GM12878 (cell line): ENCODE results near the gene NDUFS4. TPM values are rescaled to one million over a fixed set of nuclear protein-coding genes. Genes with fewer than 3 reads are reported as not detected.

ENCODE experiments used
- ATAC-seq: fragments of 200-7000 bp; cut with Tn5 transposase; 3 replicates; pipeline ENCODE4 v1.9.1; 2020; ENCODE audit warnings: mild to moderate bottlenecking, moderate library complexity
- BruUV-seq: library from RNA; stranded (reverse); fragments of 400-500 nt; replicated peaks from 2 replicates; lab custom pipeline; 2021; lab: Mats Ljungman, UMichigan
- CTCF ChIA-PET: fragments of 300-600 bp; sonication (Branson Sonifier 250); formaldehyde crosslinking; extraction: SDS; loops from one replicate; lab custom pipeline; 2021; ENCODE audit warnings: inconsistent platforms; lab: Yijun Ruan, JAX
- POLR2A ChIA-PET: fragments of 350-600 bp; formaldehyde crosslinking; extraction: SDS; loops from one replicate; lab custom pipeline; 2021; ENCODE audit warnings: inconsistent platforms; lab: Charles Lee
- RAD21 ChIA-PET: fragments of 300-600 bp; sonication (Branson Sonifier 250); formaldehyde crosslinking; loops from one replicate; lab custom pipeline; 2023; ENCODE audit warnings: antibody characterized with exemption; ENCODE audit not compliant: unreplicated experiment; lab: Charles Lee
- SMC1A ChIA-PET: fragments of 300-600 bp; sonication (Branson Sonifier 250); formaldehyde crosslinking; loops from one replicate; lab custom pipeline; 2023; ENCODE audit not compliant: unreplicated experiment, uncharacterized antibody; lab: Charles Lee
- DNase-seq: peaks from one replicate; pipeline ENCODE4 v3.0.0-alpha.2; 2011; ENCODE audit warnings: low read depth, low spot score
- FAIRE-seq: peaks from 3 replicates; lab custom pipeline; 2011; peaks lifted over from hg19 to GRCh38; lab: Jason Lieb, UNC
- H2AFZ ChIP-seq: 2 replicates; pipeline ENCODE4 v1.6.0; 2011; ENCODE audit warnings: low read depth, low read length, control low read depth; ENCODE audit not compliant: control insufficient read depth
- H3K27ac ChIP-seq: 2 replicates; pipeline ENCODE4 v1.5.1; 2011; ENCODE audit warnings: control low read depth; ENCODE audit not compliant: control insufficient read depth, insufficient read depth
- H3K27me3 ChIP-seq, 2 experiments: replicated peaks in 1 of 2; 2 replicates each; pipeline versions ENCODE4 v1.6.0 to v1.6.1; 2011; ENCODE audit warnings: low read length in 1 of 2; ENCODE audit not compliant: control insufficient read depth in 2 of 2, insufficient read depth in 2 of 2
- H3K36me3 ChIP-seq, 2 experiments: 2 replicates each; pipeline ENCODE4 v1.5.1; 2011; ENCODE audit warnings: low read length in 1 of 2; ENCODE audit not compliant: control insufficient read depth in 2 of 2, insufficient read depth in 2 of 2
- H3K4me1 ChIP-seq: 2 replicates; pipeline ENCODE4 v1.6.1; 2011; ENCODE audit warnings: mild to moderate bottlenecking, low read length, moderate library complexity, mixed read lengths; ENCODE audit not compliant: control insufficient read depth, insufficient read depth
- H3K4me2 ChIP-seq: 2 replicates; pipeline ENCODE4 v1.6.0; 2011; ENCODE audit warnings: control low read depth; ENCODE audit not compliant: control insufficient read depth, insufficient read depth
- H3K4me3 ChIP-seq: fragments of 200-600 bp; sonication (generic); 2 replicates; pipeline ENCODE4 v1.5.1; 2016
- H3K79me2 ChIP-seq: 2 replicates; pipeline ENCODE4 v1.6.0; 2011; ENCODE audit warnings: low read length; ENCODE audit not compliant: control insufficient read depth, insufficient read depth
- H3K9ac ChIP-seq: 2 replicates; pipeline ENCODE4 v1.8.0; 2011; ENCODE audit warnings: low read length, control low read depth, mixed read lengths; ENCODE audit not compliant: control insufficient read depth, insufficient read depth
- H3K9me3 ChIP-seq: replicated peaks from 3 replicates; pipeline ENCODE4 v1.5.1; 2011; ENCODE audit warnings: mild to moderate bottlenecking, low read length; ENCODE audit not compliant: control insufficient read depth, insufficient read depth
- H4K20me1 ChIP-seq: 2 replicates; pipeline ENCODE4 v1.6.0; 2011; ENCODE audit not compliant: control insufficient read depth, insufficient read depth
- BHLHE40 ChIP-seq, 2 experiments: fragments of 450-650 bp in 1 of 2; IDR thresholded peaks; 2 replicates each; pipeline ENCODE4 v1.6.1; 2011 to 2017; ENCODE audit warnings: low read depth in 2 of 2, borderline replicate concordance in 1 of 2, improper control_type of control experiment in 1 of 2, low read length in 1 of 2, mild to moderate bottlenecking in 1 of 2
- CUX1 ChIP-seq: IDR thresholded peaks from 2 replicates; pipeline ENCODE4 v1.6.1; 2012; ENCODE audit warnings: improper control_type of control experiment, low read depth, low read length; ENCODE audit not compliant: insufficient replicate concordance
- NR2C2 ChIP-seq: IDR thresholded peaks from 2 replicates; pipeline ENCODE4 v1.6.1; 2011; ENCODE audit warnings: borderline replicate concordance, low read depth; ENCODE audit not compliant: control insufficient read depth, insufficient read length
- PAX8 ChIP-seq: fragments of 450-650 bp; IDR thresholded peaks from 2 replicates; pipeline ENCODE4 v1.6.1; 2017; ENCODE audit warnings: mild to moderate bottlenecking, moderate library complexity
- SMAD5 ChIP-seq: IDR thresholded peaks from 2 replicates; pipeline ENCODE4 v1.6.1; 2016; ENCODE audit warnings: antibody characterized with exemption, low read depth
- TARDBP ChIP-seq: IDR thresholded peaks from 2 replicates; pipeline ENCODE4 v1.6.1; 2016; ENCODE audit warnings: borderline replicate concordance
- ZBTB4 ChIP-seq: fragments of 450-650 bp; formaldehyde crosslinking; IDR thresholded peaks from 2 replicates; pipeline ENCODE4 v1.4.0; 2022; ENCODE audit warnings: mild to moderate bottlenecking, moderate library complexity
- ZNF274 ChIP-seq: IDR thresholded peaks from one replicate; pipeline ENCODE4 v1.8.0; 2011; ENCODE audit not compliant: insufficient read length, insufficient read depth
- WGBS: methylation state at CpG from one replicate; pipeline ENCODE4 v1.1.6; 2016; ENCODE audit warnings: low lambda C conversion rate; ENCODE audit not compliant: insufficient replicate concordance, insufficient coverage; ENCODE audit errors: missing lambda C conversion rate; 5-methylcytosine and 5-hydroxymethylcytosine counted together
- in situ Hi-C: fragments of 300-500 bp; cut with MboI; formaldehyde crosslinking; loops from 9 replicates; pipeline ENCODE4 v1.14.3; 2018; ENCODE audit warnings: mixed read lengths
- intact Hi-C: fragments of 100-400 bp; cut with micrococcal nuclease; formaldehyde crosslinking; loops from one replicate; pipeline ENCODE4 v1.14.2; 2022; ENCODE audit not compliant: unreplicated experiment
- polyA plus RNA-seq, 11 experiments: library from polyadenylated mRNA; depleted of rRNA in 4 of 11; unstranded in 6 of 11; stranded (reverse) in 5 of 11; fragments of >200 nt; fragmentation: Nextera tagmentation in 4 of 11; fragmentation: Illumina TruSeq in 1 of 11; extraction: Ambion mirVana in 4 of 11; extraction: Trizol in 1 of 11; gene quantifications; 1 replicate in 1 of 11; 2 replicates in 10 of 11; pipeline versions ENCODE4 v1.2.1 to v1.2.3, GENCODE V29; 2011 to 2016; ENCODE audit warnings: inconsistent platforms in 2 of 11, missing spikeins in 2 of 11, low read depth in 1 of 11
- total RNA-seq, 4 experiments: library from RNA; depleted of rRNA in 3 of 4; stranded (reverse); fragments of >200 nt in 3 of 4; fragmentation: Illumina TruSeq in 1 of 4; extraction: Trizol in 1 of 4; gene quantifications; 2 replicates each; pipeline versions ENCODE4 v1.2.1 to v1.2.3, GENCODE V29; 2013 to 2021

The NDUFS4 gene
- total and polyA plus RNA-seq, 10 of the 15 experiments (the other 5 are each of a cell fraction or from before 2014, with no cell fraction given) = 69.9 to 366 (median 114) TPM

- BruUV-seq = no TSS peak
- ATAC-seq = no peak
Measured at GRCh38 chr5:53631251-53631650, 70.8 kb downstream of the NDUFS4 start.

More at GRCh38 chr5:53631251-53631650, 70.8 kb downstream of the NDUFS4 start:
- Histone ChIP-seq H3K4me1 (no peaks in the 10 kb centered on the region), H3K9me3 (no peaks in the 10 kb centered on the region; the same call in 2 of the 3 replicates), H3K79me2 (no peaks in the 10 kb centered on the region), H3K9ac (no peak overlapping the region), H4K20me1 (no peaks in the 10 kb centered on the region), H3K27me3 (no peaks in the 10 kb centered on the region), H2AFZ (no peak overlapping the region), H3K4me2 (no peak overlapping the region), H3K36me3 (peaks cover 0 to 3% of the 10 kb centered on the region in 2 experiments; a peak in 2 of 4 replicates), H3K4me3 (no peak overlapping the region), H3K27ac (no peak overlapping the region)
- ChIA-PET SMC1A (no interaction called here), CTCF (no interaction called here), POLR2A (no interaction called here), RAD21 (no interaction called here)
- TF ChIP-seq CUX1 (no peak), TARDBP (no peak), SMAD5 (no peak), ZNF274 (no peak), NR2C2 (no peak), BHLHE40 (IDR thresholded peaks at IDR 0.05; ENCODE audit: borderline replicate concordance in 1 of 2, low read depth in 2 of 2, low read length in 1 of 2) (no peak), ZBTB4 (CRISPR knock-in tag) (no peak), PAX8 (no peak)
- intact Hi-C loops = no loop called here
- WGBS = 74% methylated on average over 6 of the region's 6 CpGs
- in situ Hi-C loops = no loop called here
- no peak for DNase-seq
- no peak for FAIRE-seq
